ENCODE measurements around the gene BTBD2.
"Not testable (repeated sequence)": the region's sequence is repeated elsewhere in the genome, so short reads cannot be mapped to it uniquely, and the experiment has no call there.

The BTBD2 gene

DNA sequence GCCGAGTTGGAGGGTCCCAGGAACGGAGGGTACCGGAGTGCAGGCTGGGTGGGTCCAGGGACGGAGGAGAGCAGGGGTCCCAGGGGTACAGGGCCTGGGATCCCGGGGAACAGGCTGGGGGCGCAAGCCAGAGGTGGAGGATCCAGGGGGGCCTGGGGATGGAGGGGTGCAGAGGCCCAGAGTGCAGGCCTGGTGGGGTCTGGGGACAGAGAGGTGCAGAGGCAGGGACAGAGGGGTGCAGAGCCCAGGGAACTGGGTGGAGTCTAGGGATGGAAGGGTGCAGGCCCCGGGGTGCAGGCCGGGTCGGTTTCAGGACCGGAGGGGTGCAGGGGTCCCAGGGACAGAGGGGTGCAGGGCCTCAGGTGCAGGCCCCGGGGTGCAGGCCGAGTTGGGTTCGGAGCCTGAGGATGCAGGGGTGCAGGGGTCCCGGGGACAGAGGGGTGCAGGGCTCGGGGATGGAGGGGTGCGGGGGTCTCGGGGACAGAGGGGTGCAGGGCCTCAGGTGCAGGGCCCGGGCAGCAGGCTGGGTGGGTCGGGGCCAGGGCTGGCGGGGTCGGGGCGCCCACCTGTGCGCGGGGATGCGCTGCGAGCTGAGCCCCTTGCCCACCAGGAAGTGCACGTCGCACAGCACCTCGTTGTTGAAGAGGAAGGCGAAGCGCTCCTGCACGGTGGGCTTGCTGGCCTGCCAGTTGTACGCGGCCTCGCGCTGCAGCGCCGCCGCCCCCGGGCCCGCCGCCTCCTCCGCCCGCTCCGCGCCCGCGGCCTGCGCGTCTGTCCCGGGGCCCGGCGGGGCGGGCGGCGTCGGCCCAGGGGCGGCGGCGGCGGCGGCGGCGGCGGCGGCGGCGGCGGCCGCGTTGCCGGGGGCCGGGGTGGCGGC is 545 bp downstream of the BTBD2 start:
- no peak for DNase-seq (ENCODE audit: low read depth, low spot score)

DNA sequence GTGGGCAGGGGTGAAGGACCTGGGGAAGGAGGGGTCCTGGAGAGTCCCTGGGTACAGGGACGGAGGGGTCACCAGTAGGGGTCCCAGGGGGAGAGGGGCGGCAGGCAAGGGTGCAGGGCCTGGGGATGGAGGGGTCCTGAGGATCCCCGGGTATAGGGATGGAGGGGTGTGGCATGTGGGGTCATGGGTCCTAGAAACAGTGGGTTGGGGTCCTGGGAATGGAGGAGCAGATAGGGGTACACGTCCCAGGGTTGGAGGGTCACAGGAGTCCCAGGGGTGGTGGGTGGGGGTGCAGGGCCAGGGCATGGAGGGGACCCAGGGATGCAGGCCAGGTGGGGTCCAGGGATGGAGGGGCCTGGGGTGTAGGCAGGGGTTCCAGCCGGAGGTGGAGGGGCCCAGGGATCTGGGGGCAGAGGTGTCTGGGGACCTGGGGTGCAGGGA is 1.4 kb downstream of the BTBD2 start:
- no peak for DNase-seq (ENCODE audit: low read depth, low spot score)

DNA sequence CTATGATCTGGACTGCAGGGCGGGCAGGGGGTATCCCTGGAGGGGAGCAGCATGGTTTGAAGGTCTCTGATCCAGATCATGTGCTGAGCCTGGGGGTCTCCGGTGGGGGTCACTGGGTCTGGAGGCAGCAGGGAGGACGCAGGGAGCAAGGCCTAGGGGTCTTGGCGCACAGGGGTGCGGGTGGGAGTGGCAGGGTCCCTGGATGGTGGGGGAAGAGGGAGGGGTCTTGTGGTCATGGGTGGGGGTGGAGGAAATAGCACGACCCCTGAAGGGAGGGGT is 1.9 kb downstream of the BTBD2 start:
- DNase-seq (ENCODE audit: low read depth, low spot score) = no peak

DNA sequence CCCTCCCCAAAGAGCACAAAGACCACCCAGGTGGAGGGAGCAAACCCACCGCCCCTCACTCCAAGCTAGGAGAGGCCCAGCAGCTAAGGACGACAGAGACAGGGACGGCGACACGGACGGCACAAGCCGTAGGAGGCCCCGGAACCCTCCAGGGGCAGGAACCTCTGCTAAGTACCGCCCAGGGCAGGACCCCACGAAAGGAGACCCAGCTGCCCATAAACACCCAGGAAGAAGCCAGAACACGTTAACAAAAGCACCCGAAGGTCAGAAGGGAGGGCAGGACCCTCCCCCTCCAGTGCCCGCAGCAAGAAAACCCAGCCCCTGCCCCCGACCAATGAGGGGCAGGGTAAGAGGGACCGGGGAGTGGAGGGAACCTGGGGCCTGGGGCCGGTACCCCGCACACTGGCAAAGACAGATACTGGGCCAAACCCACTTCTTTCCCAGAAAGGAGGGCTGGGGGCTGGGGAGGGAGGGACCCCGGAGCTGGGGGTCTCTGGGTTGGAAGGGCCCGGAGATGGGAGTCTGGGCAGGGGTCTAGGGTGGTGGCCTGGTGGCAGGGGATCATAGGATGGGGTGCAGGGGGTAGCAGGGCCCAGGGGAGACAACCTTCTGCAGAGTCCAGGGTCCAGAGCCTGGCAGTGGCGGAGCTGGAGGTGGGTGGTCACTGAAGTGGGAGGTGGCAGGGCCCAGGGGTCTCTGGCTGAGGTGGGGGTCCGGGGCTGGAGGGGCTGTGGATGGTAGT is 2.4 kb downstream of the BTBD2 start:
- DNase-seq (ENCODE audit: low read depth, low spot score) = no peak

DNA sequence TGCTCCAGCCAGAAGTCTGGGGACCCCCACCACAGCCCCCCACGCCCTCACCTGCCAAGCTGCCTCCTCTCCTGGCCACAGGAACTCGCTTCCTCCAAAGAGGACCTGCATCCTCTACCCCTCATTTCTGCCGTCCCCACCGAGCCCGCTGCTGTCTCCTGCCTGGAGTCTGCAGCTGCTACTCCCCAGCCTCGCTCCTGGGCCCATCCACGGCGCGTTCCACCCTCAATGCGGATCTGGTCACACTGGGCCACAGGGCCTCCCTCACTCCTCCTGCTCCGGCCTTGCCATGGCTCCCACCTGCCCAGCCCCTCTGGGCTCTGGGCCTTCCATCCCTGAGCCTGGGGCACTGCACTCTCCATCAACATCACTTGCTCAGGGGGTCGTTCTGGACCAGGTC is 4.3 kb downstream of the BTBD2 start:
- no peak for DNase-seq (ENCODE audit: low read depth, low spot score)

DNA sequence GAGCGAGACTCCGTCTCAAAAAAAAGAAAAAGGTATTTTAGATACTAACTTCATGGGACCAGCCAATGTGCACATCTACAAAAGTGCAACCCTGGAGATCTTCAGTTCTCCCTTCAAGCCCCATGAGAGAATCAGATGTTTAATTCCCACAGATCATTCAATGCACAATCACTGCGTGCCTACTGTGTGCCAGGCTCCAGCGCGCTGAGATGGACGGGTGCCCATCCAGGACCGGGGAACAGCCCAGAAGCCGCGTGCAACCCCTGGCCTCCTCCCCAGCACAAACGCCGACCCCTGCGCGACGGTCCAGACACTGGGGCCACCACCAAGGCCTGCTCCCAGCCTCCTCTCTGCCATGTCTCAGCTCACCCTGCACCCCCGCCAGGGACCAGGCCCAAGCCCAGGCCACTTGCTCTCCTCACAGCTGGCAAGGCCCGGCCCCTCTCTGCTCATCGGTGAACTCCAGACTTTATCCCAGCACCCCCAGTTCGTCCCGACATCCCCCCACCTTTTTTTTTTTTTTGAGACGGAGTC is 5.3 kb downstream of the BTBD2 start:
- no peak for DNase-seq (ENCODE audit: low read depth, low spot score)

DNA sequence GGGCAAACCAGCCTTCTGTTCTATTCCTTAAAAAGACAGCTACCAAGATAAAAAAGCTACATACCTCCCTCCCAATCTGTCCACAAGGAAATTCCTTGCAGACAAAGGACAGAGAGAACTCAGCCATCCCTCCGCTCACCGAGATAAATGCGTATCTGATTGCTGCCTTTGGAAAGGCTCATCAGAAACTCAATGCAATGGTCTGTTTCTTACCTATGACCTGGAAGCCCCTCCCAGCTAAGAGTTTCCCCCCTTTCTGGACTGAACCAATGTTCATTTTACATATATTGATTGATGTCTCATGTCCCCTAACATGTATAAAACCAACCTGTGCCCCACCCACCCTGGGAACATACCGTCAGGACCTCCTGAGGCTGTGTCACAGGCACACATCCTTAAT is 11.6 kb downstream of the BTBD2 start:
- no peak for DNase-seq (ENCODE audit: low read depth, low spot score)

DNA sequence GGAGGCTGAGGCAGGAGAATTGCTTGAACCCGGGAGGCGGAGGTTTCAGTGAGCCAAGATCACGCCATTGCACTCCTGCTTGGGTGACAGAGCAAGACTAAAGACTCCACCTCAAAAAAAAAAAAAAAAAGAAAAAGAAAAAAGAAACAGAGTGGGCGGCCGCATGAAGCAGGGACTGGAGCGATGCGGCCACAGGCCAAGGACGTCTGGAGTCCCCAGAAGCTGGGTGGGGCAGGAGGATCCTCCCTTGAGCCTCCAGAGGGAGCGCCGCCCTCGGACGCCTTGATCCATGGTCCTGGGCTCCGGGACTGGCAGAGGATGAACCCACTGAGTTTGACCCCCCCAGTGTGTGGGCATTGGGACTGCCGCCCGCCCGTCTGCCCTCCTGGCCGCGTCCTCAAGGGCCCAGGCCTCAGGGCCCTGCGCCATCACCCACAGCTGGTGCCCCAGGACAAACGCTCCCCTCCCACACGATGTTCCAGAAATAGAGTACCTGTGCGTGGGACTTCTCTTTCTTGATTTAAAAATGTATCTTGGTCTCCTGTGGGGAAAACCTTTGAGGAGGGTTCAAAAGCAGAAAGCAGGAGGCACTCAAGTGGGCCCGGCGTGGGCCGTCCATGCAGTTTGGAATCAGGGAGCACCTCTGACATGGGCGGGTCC is 15.5 kb downstream of the BTBD2 start:
- no peak for DNase-seq (ENCODE audit: low read depth, low spot score)

DNA sequence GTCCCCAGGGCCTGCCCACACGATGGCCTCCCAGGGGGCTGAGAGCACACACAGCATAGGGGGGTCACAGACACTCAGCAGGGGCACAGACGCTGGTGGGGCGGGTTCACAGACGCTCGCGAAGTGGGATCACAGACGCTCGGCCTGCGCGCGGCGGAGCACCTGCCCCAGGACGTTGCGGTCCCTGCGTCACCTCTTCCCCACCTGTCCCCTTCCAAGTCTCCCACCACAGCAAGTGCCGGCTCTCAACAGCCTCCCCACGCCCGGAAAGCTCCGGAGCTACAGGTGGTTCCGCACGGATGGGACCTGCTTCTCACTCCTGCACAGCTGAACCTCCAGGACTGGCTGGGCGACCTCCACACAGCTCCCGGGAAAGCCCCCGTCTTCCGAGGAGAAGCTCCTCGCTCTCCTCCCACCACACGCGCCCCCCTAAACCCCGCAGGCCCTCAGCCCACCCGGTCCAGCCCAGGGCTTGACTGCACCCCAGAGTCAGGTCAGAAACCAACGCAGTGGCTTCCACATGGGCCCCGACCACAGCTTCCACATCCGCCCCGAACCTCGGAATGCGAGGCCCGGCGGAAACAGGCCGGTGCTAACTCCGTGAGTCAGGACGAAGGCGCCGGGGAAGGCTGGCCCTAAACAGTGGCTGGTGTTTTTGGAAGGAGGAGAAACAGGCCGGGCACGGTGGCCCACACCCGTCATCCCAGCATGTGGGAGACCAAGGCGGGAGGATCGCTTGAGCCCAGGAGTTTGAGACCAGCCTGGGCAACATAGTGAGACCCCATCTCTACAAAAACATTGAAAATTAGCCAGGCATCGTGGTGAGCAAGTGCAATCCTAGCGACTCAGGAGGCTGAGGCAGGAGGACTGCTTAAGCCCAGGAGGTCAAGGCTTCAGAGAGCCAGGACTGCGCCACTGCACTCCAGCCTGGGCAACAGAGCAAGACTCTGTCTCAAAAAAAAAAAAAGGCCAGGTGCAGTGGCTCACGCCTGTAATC is 16.5 kb downstream of the BTBD2 start:
- DNase-seq (ENCODE audit: low read depth, low spot score) = no peak

DNA sequence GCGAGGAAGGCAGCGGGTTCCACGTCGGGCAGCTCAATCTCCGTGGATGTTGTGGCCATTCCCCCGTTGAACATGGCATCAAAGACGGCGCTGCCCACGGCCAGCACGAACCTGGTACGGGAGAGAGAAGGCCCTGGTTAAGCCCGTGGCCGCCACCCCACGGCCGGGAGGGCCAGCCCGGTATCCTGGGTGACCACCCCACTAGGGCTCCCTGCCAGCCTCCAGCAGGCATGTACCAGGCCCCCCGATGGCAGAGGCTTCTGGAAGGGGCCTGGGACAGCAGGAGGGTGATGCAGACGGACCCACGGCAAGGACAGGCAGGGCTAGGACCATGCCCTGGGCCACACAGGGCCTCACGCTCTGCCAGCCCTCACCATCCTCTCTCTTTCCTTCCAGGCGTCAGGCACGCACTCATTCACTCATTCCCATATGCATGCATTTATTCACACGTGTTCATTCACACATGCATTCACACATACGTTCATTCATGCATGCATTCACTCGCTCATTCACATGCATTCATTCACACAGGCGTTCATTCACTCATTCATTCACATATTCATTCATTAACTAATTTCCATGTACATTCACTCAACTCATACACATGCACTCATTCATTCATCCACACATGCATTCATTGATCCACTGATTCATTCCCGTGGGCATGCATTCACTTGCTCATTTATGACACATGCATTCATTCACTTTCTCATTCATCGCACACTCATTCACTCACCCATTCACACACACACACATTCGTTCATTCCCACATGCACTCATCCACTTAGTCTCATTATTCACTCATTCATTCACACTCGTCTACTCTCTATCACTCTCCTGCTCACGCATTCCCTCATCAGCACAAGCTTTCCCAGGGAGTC is 17.9 kb downstream of the BTBD2 start:
- DNase-seq (ENCODE audit: low read depth, low spot score) = no peak

DNA sequence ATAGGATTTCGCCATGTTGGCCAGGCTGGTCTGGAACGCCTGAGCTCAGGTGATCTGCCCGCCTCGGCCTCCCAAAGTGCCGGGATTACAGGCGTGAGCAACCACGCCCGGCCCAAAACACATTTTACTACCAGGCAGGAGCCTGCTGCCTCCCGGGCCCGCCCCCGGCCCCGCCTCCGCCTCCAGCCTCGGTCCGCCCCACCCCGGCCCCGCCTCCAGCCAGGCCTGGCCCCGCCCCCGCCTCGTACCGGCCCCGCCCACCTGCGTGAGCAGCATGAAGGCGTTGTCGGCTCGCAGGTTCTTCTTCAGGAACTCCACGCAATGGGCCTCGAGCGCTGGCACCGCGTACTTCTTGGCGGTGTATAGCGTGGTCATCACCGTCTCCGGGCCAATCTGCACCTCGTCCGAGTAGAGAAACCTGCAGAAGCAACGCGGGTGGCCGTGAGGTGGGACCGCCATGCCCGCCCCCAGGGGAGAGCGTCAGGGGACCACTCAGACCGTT is 22.7 kb downstream of the BTBD2 start:
- no peak for DNase-seq (ENCODE audit: low read depth, low spot score)

DNA sequence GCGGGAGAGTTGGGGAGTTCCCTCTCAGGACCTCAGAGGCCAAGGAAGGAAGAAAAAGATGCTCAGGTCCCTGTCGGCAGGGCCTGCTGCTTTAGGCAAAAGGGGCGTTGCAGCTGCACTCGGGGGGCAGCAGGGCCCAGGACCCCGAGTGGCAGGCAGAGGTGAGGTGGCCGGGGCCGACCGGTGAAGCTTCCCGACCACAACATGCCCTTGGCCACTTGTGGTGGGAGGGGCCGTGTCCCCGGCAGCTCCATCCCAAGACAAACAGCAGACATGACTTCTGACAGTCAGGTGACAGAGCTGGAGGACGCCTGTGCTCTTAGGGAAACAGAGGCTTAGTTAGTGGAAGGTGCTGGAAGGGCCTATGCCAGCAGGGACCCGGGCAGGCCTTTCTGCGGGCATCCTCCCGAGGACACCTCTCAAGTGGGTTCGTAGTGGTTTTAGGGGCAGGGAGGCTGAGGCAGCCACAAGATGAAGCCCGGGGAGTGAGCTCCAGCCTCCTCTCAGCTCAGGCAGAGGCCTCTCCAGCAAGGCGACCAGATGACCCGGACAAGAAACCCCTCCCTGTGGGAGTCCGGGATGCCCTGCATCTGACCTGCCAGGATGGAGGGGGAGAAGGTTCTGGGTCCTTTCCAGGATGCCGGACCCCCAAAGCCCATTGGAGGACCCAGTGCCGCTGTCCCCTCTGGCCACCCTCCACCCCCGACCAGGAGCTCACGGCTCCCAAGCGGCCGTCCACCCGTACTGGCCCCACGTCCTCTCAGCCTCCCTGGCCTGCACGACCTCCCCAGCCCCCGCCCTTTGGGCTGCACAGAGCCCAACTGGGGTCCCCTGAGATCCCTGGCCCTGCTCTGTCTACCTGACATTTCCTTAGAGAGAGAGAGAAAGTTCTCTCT is 24.2 kb downstream of the BTBD2 start:
- no peak for DNase-seq (ENCODE audit: low read depth, low spot score)

DNA sequence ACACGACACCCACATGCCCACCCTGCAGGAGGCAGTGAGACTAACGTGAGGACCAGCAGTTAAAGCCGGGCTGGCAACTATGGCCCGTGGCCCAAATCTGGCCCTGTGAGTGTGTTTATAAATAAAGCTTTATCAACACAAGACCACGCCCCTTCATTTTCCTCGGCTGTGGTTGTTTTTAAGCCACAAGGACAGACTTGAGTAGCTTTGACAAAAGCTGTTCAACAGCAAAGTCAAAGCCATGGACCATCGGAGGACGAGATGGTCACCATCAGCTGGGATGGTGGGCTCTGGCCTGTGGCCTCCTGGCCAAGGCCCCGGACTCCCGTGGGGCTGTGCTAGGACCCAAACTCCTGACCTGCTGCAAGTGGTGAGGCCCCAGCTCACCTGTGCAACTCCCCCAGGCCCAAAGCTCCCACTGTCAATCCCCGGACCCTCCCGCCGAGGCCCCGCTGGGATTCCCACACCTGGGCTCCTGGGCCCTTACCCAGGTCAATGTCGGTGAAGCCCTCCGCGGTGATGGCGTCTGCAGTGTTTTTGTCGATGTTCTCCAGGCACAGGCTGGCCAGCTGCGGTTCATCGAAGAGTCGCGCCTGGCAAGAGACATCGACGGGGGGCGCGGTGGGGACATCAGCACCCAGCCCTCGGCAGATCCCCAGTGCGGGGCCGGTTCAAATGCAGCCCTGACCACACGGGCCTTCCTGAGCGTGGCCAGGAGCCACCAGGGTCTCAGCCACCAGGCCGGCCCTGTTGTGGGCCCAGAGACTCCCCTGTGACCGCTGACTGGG is 25.1 kb downstream of the BTBD2 start:
- no peak for DNase-seq (ENCODE audit: low read depth, low spot score)

DNA sequence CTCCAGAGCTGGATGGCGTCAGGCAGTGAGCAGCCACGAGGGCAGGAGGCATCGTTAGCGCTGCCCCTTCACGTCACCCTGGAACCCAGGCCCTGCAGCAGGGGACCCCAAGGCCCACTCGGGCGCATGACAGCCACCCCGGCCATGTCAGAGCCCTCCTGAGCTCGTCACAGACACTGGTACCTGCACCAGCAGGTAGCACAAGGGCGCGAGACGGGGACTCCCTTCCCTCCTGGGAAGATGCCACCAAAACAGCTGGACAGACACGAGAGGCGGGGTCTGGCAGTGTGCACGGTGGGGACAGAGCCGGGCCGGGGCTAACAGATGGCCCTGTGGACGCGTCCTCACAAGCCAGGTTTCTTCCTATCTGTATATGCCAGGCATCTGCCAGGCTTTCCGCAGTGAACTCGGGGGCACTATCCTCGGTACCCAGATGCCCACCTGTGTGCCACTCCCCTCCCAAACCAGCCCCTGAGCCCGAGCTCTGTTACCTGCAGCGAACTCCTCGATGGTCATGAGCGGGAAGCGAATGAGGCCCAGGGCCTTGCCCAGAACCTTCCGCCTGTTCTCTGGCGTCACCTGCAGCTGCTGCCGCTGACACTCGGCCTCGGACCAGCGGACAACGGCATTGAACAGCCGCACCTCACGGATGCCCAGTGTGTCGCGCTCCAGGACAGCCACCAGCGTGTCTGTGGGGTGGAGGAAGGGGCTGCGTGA is 25.8 kb downstream of the BTBD2 start:
- DNase-seq (ENCODE audit: low read depth, low spot score) = no peak

DNA sequence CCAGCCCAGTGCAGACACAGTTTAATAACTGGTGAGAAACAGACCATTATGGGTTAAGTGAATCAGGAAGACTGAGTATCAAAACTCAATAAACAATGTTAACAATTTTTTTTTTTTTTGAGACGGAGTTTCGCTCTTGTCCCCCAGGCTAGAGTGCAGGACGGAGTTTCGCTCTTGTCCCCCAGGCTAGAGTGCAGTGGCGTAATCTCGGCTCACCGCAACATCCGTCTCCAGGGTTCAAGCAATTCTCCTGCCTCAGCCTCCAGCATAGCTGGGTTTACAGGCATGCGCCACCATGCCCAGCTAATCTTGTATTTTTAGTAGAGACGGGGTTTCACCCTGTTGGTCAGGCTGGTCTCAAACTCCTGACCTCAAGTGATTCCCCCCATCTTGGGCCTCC is 27.1 kb downstream of the BTBD2 start:
- not testable (repeated sequence) for DNase-seq (ENCODE audit: low read depth, low spot score)

DNA sequence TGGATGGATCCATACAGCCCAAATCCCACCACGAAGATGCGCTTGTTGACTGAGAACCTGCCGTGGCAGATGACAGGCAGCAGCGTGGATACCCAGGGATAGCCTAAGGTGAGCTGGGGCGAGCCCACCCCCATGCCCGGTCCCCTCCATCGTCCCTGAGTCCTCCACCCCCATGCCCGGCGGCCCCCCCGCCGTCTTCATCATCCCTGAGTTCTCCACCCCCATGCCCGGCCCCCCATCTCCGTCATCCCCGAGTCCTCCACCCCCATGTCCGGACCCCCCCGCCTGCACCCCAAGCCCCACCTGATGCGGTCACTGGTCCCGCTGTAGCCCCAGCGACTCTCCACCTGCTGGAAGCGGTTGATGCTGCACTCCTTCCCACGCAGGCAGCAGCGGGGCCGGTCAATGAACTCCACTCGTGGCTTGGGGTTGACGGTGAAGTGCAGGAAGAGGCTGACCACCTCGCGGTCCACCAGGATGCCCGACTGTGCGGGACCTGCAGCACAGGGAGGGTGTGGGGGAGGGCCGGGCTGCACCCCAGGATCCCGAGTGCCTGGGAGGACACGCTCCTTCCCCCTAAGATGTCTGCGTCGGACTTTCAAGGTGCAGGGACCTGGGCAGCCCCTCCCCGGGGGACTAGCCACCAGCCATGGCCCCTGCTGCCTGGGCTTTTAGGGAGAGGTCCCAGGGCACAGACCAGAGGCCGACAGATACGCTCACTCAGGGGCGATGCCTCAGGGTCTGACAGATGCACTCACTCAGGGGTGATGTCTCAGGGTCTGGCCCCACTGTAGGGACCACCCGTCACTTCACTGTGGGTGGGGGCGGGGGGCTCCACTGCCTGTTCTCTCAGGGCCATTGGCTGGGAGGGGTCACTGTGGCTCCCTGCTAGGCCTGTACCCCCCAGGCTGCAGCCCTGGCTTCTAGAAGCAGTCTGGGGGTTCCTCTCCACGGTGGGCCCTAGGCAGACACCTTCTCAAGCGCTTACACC is 28.0 kb downstream of the BTBD2 start:
- DNase-seq (ENCODE audit: low read depth, low spot score) = no peak
